Thyroid gland (tissue), 4 donors: ENCODE results near the gene PLAAT2. TPM values are rescaled to one million over a fixed set of nuclear protein-coding genes. Genes with fewer than 3 reads are reported as not detected.

Source experiments
- DNase-seq, 2 donors: peaks; one replicate each; pipeline ENCODE4 v3.0.0-alpha.2; 2019
- H3K27ac ChIP-seq, 3 donors: fragments of 200-600 bp; sonication (generic); 1 replicate in 2 of 3; 2 replicates in 1 of 3; pipeline ENCODE4 v1.5.1; 2016 to 2019; ENCODE audit warnings: mild to moderate bottlenecking in 1 of 3, moderate library complexity in 1 of 3
- H3K27me3 ChIP-seq: fragments of 200-600 bp; sonication (generic); one replicate; pipeline ENCODE4 v1.5.1; 2019
- H3K36me3 ChIP-seq, 2 donors: fragments of 200-600 bp; sonication (generic); one replicate each; pipeline ENCODE4 v1.5.1; 2016 to 2019
- H3K4me1 ChIP-seq, 2 donors: fragments of 200-600 bp; sonication (generic); one replicate each; pipeline ENCODE4 v1.5.1; 2017 to 2019
- H3K4me3 ChIP-seq, 3 donors: fragments of 200-600 bp; sonication (generic); replicated peaks in 1 of 3; 1 replicate in 2 of 3; 2 replicates in 1 of 3; pipeline ENCODE4 v1.5.1; 2016; ENCODE audit warnings: mild to moderate bottlenecking in 1 of 3
- H3K9me3 ChIP-seq: fragments of 200-600 bp; sonication (generic); one replicate; pipeline ENCODE4 v1.5.1; 2017
- CTCF ChIP-seq, 6 experiments: fragments of 200-600 bp in 3 of 6; fragments of 450-650 bp in 3 of 6; sonication (generic) in 3 of 6; IDR thresholded peaks; one replicate each; pipeline ENCODE4 v1.5.1; 2016 to 2019; ENCODE audit warnings: antibody characterized with exemption in 6 of 6, mild to moderate bottlenecking in 2 of 6, inconsistent platforms in 1 of 6, moderate library complexity in 1 of 6
- POLR2A ChIP-seq, 2 donors: fragments of 450-650 bp; IDR thresholded peaks; one replicate each; pipeline ENCODE4 v1.6.1; 2017; ENCODE audit warnings: antibody characterized with exemption in 2 of 2, mild to moderate bottlenecking in 2 of 2, moderate library complexity in 1 of 2
- WGBS, 2 donors: methylation state at CpG; one replicate each; pipeline ENCODE4 v1.1.5; 2017; 5-methylcytosine and 5-hydroxymethylcytosine counted together
- intact Hi-C: fragments of 100-400 bp; cut with DNase I; formaldehyde crosslinking; loops from one replicate; pipeline ENCODE4 v1.15.1; 2023
- total RNA-seq, 4 donors: library from RNA; depleted of rRNA; stranded (reverse); fragments of >200 nt; gene quantifications; one replicate each; pipeline ENCODE4 v1.2.3, GENCODE V29; 2016

Gene PLAAT2
- total RNA-seq, 4 donors from 2014 or later, result 1.4 TPM; not detected in 3

GRCh38 chr11:63599211-63600122 is 36.3 kb upstream of the PLAAT2 start:
- no peak overlapping the region for H3K27ac ChIP-seq
- intact Hi-C loops, result no loop called here
- H3K9me3 ChIP-seq, result no peaks in the 10 kb centered on the region
- H3K4me3 ChIP-seq, result no peak overlapping the region
- peaks cover 0 to 6% of the 10 kb centered on the region in 2 donors for H3K36me3 ChIP-seq
- WGBS, 2 donors, result 90 to 95% methylated on average over 7 of the region's 7 CpGs
- TF ChIP-seq CTCF (IDR thresholded peaks at IDR 0.05) (no peak), POLR2A (IDR thresholded peaks at IDR 0.05) (no peak)
- H3K4me1 ChIP-seq, result peaks cover 0 to 15% of the 10 kb centered on the region in 2 donors
- no peaks in the 10 kb centered on the region for H3K27me3 ChIP-seq
- DNase-seq, result no peak

GRCh38 chr11:63598556-63598955 is 35.4 kb upstream of the PLAAT2 start:
- WGBS, 2 donors, result 90% methylated on average over 4 of the region's 4 CpGs
- DNase-seq, result no peak
- H3K27ac ChIP-seq, result no peak overlapping the region
- no peaks in the 10 kb centered on the region for H3K27me3 ChIP-seq
- peaks cover 0 to 6% of the 10 kb centered on the region in 2 donors for H3K36me3 ChIP-seq
- peaks cover 0 to 15% of the 10 kb centered on the region in 2 donors for H3K4me1 ChIP-seq
- intact Hi-C loops, result no loop called here
- no peaks in the 10 kb centered on the region for H3K9me3 ChIP-seq
- TF ChIP-seq CTCF (IDR thresholded peaks at IDR 0.05) (no peak), POLR2A (IDR thresholded peaks at IDR 0.05) (no peak)
- no peak overlapping the region for H3K4me3 ChIP-seq

- peaks cover 6 to 8% of the 10 kb centered on the region in 2 donors for H3K36me3 ChIP-seq
- intact Hi-C loops, result no loop called here
- H3K27ac ChIP-seq, result no peak overlapping the region
- no peaks in the 10 kb centered on the region for H3K4me1 ChIP-seq
- TF ChIP-seq CTCF (IDR thresholded peaks at IDR 0.05), result no peak
- TF ChIP-seq POLR2A (IDR thresholded peaks at IDR 0.05), result no peak
- 91 to 97% methylated on average over 4 of the region's 4 CpGs for WGBS, 2 donors
- no peak overlapping the region for H3K4me3 ChIP-seq
- H3K27me3 ChIP-seq, result no peaks in the 10 kb centered on the region
- H3K9me3 ChIP-seq, result no peaks in the 10 kb centered on the region
- no peak for DNase-seq
Measured at GRCh38 chr11:63595296-63595695, 32.1 kb upstream of the PLAAT2 start.

GRCh38 chr11:63592975-63593395 is 29.8 kb upstream of the PLAAT2 start:
- TF ChIP-seq CTCF (IDR thresholded peaks at IDR 0.05) (peak in 4 of 6 experiments; percentile 9 to 36 (median 30)), POLR2A (IDR thresholded peaks at IDR 0.05) (no peak)
- H3K36me3 ChIP-seq, result peaks cover 6 to 8% of the 10 kb centered on the region in 2 donors

More at GRCh38 chr11:63592975-63593395, 29.8 kb upstream of the PLAAT2 start:
- Histone ChIP-seq H3K27me3 (no peaks in the 10 kb centered on the region), H3K4me1 (no peaks in the 10 kb centered on the region), H3K27ac (no peak overlapping the region), H3K4me3 (no peak overlapping the region), H3K9me3 (no peaks in the 10 kb centered on the region)
- WGBS, 2 donors, result 72 to 89% methylated on average over 4 of the region's 4 CpGs
- intact Hi-C loops, result no loop called here
- peak in 1 of 2 donors; percentile 31 for DNase-seq
